GM19193 (cell line): ENCODE measurements around the gene SEPTIN14.

ENCODE experiments used
- POLR2A ChIP-seq: IDR thresholded peaks from 4 replicates; pipeline ENCODE4 v1.6.1; 2011; ENCODE audit not compliant: insufficient read depth, insufficient read length; ENCODE audit errors: extremely low read depth

The SEPTIN14 gene

DNA sequence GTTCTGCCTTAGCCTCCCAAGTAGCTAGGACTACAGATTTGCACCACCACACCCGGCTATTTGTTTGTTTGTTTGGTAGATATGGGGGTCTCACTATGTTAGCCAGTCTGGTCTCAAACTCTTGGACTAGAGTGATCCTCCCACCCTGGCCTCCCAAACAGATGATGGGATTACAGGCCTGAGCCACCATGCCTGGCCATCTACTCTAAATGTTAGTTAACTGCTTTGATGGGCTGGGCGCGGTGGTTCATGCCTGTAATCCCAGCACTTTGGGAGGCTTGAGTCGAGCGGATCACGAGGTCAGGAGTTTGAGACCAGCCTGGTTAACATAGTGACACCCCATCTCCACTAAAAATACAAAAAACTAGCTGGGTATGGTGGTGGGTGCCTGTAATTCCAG lies 74.8 kb downstream of the SEPTIN14 start:
- TF ChIP-seq POLR2A: no peak

- no peak for TF ChIP-seq POLR2A
Measured at GRCh38 chr7:55786901-55787300, 75.7 kb downstream of the SEPTIN14 start.

GRCh38 chr7:55784151-55784550 lies 78.4 kb downstream of the SEPTIN14 start:
- TF ChIP-seq POLR2A: no peak

- no peak for TF ChIP-seq POLR2A
Measured at GRCh38 chr7:55778631-55779030, 83.9 kb downstream of the SEPTIN14 start.

- TF ChIP-seq POLR2A: no peak
Measured at GRCh38 chr7:55776196-55776595, 86.4 kb downstream of the SEPTIN14 start.

DNA sequence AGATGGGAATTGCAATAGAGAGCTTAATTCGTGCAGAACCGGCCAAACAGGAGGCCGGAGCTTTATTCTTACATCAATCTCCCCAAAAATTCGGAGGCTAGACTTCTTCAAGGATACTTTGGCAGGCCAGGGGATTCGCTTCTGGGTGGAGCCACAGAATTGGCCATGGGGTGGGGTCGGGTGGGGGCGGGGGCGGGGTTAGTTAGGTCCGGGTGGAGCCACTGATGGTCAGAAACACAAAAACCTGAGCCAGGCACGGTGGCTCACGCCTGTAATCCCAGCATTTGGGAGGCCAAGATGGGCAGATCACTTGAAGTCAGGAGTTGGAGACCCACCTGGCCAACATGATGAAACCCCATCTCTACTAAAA lies 87.5 kb downstream of the SEPTIN14 start:
- TF ChIP-seq POLR2A: no peak

- TF ChIP-seq POLR2A: no peak
Measured at GRCh38 chr7:55774327-55775050, 88.1 kb downstream of the SEPTIN14 start.

- no peak for TF ChIP-seq POLR2A
Measured at GRCh38 chr7:55770778-55771177, 91.8 kb downstream of the SEPTIN14 start.
